ENCODE results near the gene RAPGEF3. TPM values are rescaled to one million over a fixed set of nuclear protein-coding genes. Genes with fewer than 3 reads are reported as not detected.

Gene RAPGEF3
- total and polyA plus RNA-seq, 2 experiments from 2014 or later = 2.1 to 2.6 TPM

DNA sequence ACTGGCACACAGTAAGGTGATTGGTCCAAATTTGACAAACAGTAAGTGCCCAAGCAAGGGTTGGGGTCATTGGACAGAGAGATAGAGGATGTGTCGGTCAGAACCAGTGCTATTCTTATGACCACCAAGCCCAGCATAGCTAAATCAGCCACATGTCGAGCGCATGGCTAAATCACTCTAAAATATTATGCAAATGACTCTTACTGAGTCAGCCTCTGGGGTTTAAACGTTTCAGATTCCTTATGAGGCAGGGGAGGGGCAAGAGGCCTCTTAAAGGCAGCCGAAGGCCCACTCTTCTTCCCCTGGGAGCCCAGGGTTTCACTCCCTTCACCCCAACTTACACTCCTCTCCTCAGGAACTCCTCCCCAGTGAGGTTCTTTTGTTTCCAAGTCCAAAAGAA, 32.8 kb downstream of the RAPGEF3 start:
- TF ChIP-seq EZH2phosphoT487 (IDR thresholded peaks at IDR 0.05; ENCODE audit: low read depth, severe bottlenecking, unreplicated experiment) (no peak), EZH2 (IDR thresholded peaks at IDR 0.05; ENCODE audit: borderline replicate concordance) (no peak)
- TF ChIP-seq, protein P1, sequence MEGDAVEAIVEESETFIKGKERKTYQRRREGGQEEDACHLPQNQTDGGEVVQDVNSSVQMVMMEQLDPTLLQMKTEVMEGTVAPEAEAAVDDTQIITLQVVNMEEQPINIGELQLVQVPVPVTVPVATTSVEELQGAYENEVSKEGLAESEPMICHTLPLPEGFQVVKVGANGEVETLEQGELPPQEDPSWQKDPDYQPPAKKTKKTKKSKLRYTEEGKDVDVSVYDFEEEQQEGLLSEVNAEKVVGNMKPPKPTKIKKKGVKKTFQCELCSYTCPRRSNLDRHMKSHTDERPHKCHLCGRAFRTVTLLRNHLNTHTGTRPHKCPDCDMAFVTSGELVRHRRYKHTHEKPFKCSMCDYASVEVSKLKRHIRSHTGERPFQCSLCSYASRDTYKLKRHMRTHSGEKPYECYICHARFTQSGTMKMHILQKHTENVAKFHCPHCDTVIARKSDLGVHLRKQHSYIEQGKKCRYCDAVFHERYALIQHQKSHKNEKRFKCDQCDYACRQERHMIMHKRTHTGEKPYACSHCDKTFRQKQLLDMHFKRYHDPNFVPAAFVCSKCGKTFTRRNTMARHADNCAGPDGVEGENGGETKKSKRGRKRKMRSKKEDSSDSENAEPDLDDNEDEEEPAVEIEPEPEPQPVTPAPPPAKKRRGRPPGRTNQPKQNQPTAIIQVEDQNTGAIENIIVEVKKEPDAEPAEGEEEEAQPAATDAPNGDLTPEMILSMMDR (IDR thresholded peaks at IDR 0.05; ENCODE audit: poor library complexity) = no peak
- H3K4me1 ChIP-seq (ENCODE audit: insufficient read depth) = no peaks in the 10 kb centered on the region
- H3K36me3 ChIP-seq (replicated peaks; ENCODE audit: insufficient read depth, low read depth) = no peaks in the 10 kb centered on the region
- no peaks in the 10 kb centered on the region for H3K27me3 ChIP-seq
- no peaks in the 10 kb centered on the region for H3K9me3 ChIP-seq (ENCODE audit: low read depth)
- H4K20me1 ChIP-seq (ENCODE audit: insufficient read depth, poor library complexity, severe bottlenecking) = no peaks in the 10 kb centered on the region
- WGBS (ENCODE audit: low lambda C conversion rate, missing lambda C conversion rate) = 62% methylated on average over 5 of the region's 5 CpGs
- no peaks in the 10 kb centered on the region for H3K9me2 ChIP-seq (replicated peaks; ENCODE audit: insufficient read depth)
- no peaks in the 10 kb centered on the region for H3K79me2 ChIP-seq
- H3K4me2 ChIP-seq = no peak overlapping the region
- no peak overlapping the region for H2AFZ ChIP-seq
- DNase-seq (ENCODE audit: low spot score) = peak; percentile 37
- H3K4me3 ChIP-seq = no peak overlapping the region
- H3K27ac ChIP-seq = no peak overlapping the region

DNA sequence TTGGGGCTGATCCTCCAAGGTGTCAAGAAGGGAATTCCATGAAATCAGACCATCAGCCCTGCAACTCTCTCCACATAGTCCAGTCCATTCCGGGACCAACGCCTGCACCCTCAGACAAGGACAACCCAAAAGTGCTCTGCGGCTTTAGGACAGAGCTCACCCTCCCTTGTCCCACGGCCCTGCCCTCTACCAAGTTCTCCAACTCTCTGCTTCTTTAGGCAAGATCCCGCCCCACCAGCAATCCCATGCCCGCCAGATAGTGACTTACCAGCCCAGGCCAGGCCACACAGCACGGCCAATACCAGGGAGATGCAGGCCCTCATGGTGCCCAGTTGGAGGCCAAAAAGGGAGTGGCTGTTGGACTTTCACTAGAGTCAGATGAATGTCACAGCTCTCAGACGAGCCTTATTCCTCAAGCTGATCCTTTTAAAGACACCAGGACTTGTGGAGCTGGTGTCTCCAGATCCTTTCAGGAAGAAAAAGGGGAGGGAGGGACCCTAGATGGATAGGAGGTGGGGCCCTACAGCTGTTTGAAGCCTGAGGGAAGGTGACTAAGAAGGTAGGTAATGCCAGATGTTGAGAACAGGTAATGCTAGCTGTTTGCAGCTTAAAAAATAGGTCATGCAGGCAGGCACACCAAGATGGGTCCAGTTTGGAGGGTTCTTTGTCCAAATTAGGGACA, 33.4 kb downstream of the RAPGEF3 start, which contains the start of gene ENDOU:
ENDOU (minus strand) TSS at position 400 of the 682 bp plus-strand sequence; CDS start at position 323, 77 bp downstream.
- no peak within 1 kb of the TSS for H3K27ac ChIP-seq
- H3K27me3 ChIP-seq = no peaks in the 10 kb centered on the region
- H3K4me1 ChIP-seq (ENCODE audit: insufficient read depth) = no peaks in the 10 kb centered on the region
- H3K9me3 ChIP-seq (ENCODE audit: low read depth) = no peaks in the 10 kb centered on the region
- 91% methylated on average over 8 of the region's 8 CpGs for WGBS (ENCODE audit: low lambda C conversion rate, missing lambda C conversion rate)
- no peak within 1 kb of the TSS for H3K4me3 ChIP-seq
- TF ChIP-seq EZH2 (IDR thresholded peaks at IDR 0.05; ENCODE audit: borderline replicate concordance) (no peak), EZH2phosphoT487 (IDR thresholded peaks at IDR 0.05; ENCODE audit: low read depth, severe bottlenecking, unreplicated experiment) (no peak)
- TF ChIP-seq, protein P1 (IDR thresholded peaks at IDR 0.05; ENCODE audit: poor library complexity) = no peak
- H2AFZ ChIP-seq = no peak within 1 kb of the TSS
- no peaks in the 10 kb centered on the region for H4K20me1 ChIP-seq (ENCODE audit: insufficient read depth, poor library complexity, severe bottlenecking)
- DNase-seq (ENCODE audit: low spot score) = no peak
- H3K79me2 ChIP-seq = no peaks in the 10 kb centered on the region
- H3K9me2 ChIP-seq (replicated peaks; ENCODE audit: insufficient read depth) = no peaks in the 10 kb centered on the region
- H3K4me2 ChIP-seq = no peak within 1 kb of the TSS
- H3K36me3 ChIP-seq (replicated peaks; ENCODE audit: insufficient read depth, low read depth) = no peaks in the 10 kb centered on the region

DNA sequence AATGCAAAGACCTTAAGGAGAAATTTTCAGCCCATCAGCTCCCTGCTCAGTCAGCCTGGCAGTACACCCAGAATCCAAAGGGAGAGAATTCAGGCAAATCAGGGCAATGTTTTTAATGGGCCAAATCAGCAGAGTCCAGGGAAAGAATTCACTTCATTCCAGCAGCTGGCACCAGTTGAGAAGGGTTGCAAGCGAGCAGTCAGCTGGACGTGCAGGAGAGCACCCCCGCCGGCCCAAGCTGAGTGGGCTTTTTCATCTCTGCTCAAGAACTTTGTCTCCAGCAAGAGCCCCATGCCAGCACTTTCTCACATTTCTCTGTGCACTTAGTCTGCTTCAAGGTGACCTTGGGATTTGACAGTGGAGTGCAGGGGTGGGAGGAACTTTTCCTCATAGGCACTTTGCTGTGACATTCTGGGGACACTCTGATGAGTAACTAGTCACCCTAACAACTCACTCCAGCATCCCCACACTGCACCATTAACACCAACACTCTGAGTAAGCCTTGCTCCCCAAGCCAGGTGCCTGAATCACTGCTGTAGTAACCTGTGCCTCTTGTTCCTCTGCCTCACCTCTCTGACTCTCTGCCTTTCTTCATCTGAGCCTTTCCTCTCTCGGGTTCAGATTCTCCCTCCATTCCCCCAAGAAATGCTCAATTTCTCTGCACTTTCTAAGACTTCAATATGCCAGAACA, 35.6 kb downstream of the RAPGEF3 start:
- no peaks in the 10 kb centered on the region for H4K20me1 ChIP-seq (ENCODE audit: insufficient read depth, poor library complexity, severe bottlenecking)
- H3K4me2 ChIP-seq = no peak overlapping the region
- H3K4me3 ChIP-seq = no peak overlapping the region
- no peak overlapping the region for H3K27ac ChIP-seq
- no peaks in the 10 kb centered on the region for H3K36me3 ChIP-seq (replicated peaks; ENCODE audit: insufficient read depth, low read depth)
- H3K4me1 ChIP-seq (ENCODE audit: insufficient read depth) = peaks cover 2% of the 10 kb centered on the region
- H3K79me2 ChIP-seq = no peaks in the 10 kb centered on the region
- 79% methylated on average over 5 of the region's 5 CpGs for WGBS (ENCODE audit: low lambda C conversion rate, missing lambda C conversion rate)
- TF ChIP-seq, protein P1 (IDR thresholded peaks at IDR 0.05; ENCODE audit: poor library complexity) = no peak
- TF ChIP-seq EZH2phosphoT487 (IDR thresholded peaks at IDR 0.05; ENCODE audit: low read depth, severe bottlenecking, unreplicated experiment) (no peak), EZH2 (IDR thresholded peaks at IDR 0.05; ENCODE audit: borderline replicate concordance) (no peak)
- no peaks in the 10 kb centered on the region for H3K9me3 ChIP-seq (ENCODE audit: low read depth)
- H3K9me2 ChIP-seq (replicated peaks; ENCODE audit: insufficient read depth) = no peaks in the 10 kb centered on the region
- H3K27me3 ChIP-seq = no peaks in the 10 kb centered on the region
- no peak overlapping the region for H2AFZ ChIP-seq
- DNase-seq (ENCODE audit: low spot score) = no peak
